NCI-H82 (cell line): ENCODE results near the gene AFDN.

Source experiments
- DNase-seq: peaks from one replicate; lab custom pipeline; 2025; lab: John Stamatoyannopoulos, UW

AFDN gene

GRCh38 chr6:167866642-167867041 lies 39.9 kb downstream of the AFDN start:
- no peak for DNase-seq

- DNase-seq: no peak
Observed at GRCh38 chr6:167870321-167870720, 43.6 kb downstream of the AFDN start.

GRCh38 chr6:167872538-167873210 lies 46.0 kb downstream of the AFDN start:
- no peak for DNase-seq

- DNase-seq: no peak
Observed at GRCh38 chr6:167877994-167878779, 51.5 kb downstream of the AFDN start.

GRCh38 chr6:167879612-167880011 lies 52.9 kb downstream of the AFDN start:
- DNase-seq: no peak

- DNase-seq: no peak
Observed at GRCh38 chr6:167881327-167881726, 54.6 kb downstream of the AFDN start.

GRCh38 chr6:167882244-167882643 lies 55.5 kb downstream of the AFDN start:
- DNase-seq: no peak

- no peak for DNase-seq
Observed at GRCh38 chr6:167888098-167888497, 61.4 kb downstream of the AFDN start.

- peak; percentile 28 for DNase-seq
Observed at GRCh38 chr6:167892835-167893815, 66.4 kb downstream of the AFDN start.

GRCh38 chr6:167894965-167895364 lies 68.3 kb downstream of the AFDN start:
- no peak for DNase-seq

- no peak for DNase-seq
Observed at GRCh38 chr6:167896648-167897047, 69.9 kb downstream of the AFDN start.

GRCh38 chr6:167898673-167899311 lies 72.1 kb downstream of the AFDN start:
- DNase-seq: peak; percentile 60

GRCh38 chr6:167904791-167905190 lies 78.1 kb downstream of the AFDN start:
- no peak for DNase-seq

- no peak for DNase-seq
Observed at GRCh38 chr6:167906899-167907298, 80.2 kb downstream of the AFDN start.

GRCh38 chr6:167907837-167908681 lies 81.3 kb downstream of the AFDN start:
- peak; percentile 25 for DNase-seq

GRCh38 chr6:167910007-167910406 lies 83.3 kb downstream of the AFDN start:
- no peak for DNase-seq

- no peak for DNase-seq
Observed at GRCh38 chr6:167910652-167911051, 83.9 kb downstream of the AFDN start.

GRCh38 chr6:167912494-167912893 lies 85.8 kb downstream of the AFDN start:
- DNase-seq: no peak

- DNase-seq: no peak
Observed at GRCh38 chr6:167913699-167914098, 87.0 kb downstream of the AFDN start.

- no peak for DNase-seq
Observed at GRCh38 chr6:167915139-167915538, 88.4 kb downstream of the AFDN start.
